T-cell (primary cell): Measurements from ENCODE around the gene ACAT1. TPM values are rescaled to one million over a fixed set of nuclear protein-coding genes. Genes with fewer than 3 reads are reported as not detected.
A peak's percentile ranks its signal among the peaks of the same experiment; 100 is the strongest.

Experiments
- ATAC-seq, 4 experiments: fragments of 200-7000 bp in 3 of 4; fragments of 150-1000 bp in 1 of 4; cut with Tn5 transposase; replicated peaks in 1 of 4; 1 replicate in 3 of 4; 2 replicates in 1 of 4; pipeline ENCODE4 v1.10.0; 2021; ENCODE audit warnings: moderate library complexity in 3 of 4, mild to moderate bottlenecking in 2 of 4, moderate number of reproducible peaks in 1 of 4
- CTCF ChIA-PET, 2 donors: fragments of 300-600 bp; sonication (Branson Sonifier 250); formaldehyde crosslinking; loops; one replicate each; lab custom pipeline; 2022; ENCODE audit warnings: antibody characterized with exemption in 2 of 2; lab: Charles Lee
- POLR2A ChIA-PET, 2 donors: fragments of 300-600 bp; sonication (Branson Sonifier 250); formaldehyde crosslinking; loops; one replicate each; lab custom pipeline; 2022; ENCODE audit warnings: antibody characterized with exemption in 2 of 2; lab: Charles Lee
- DNase-seq, 35 experiments: peaks; one replicate each; pipeline versions ENCODE4 v3.0.0 to v3.0.0-alpha.2; 2013 to 2023
- H3K27ac ChIP-seq: one replicate; pipeline ENCODE4 v1.5.1; 2013; ENCODE audit warnings: low read length
- H3K27me3 ChIP-seq, 2 experiments: replicated peaks in 1 of 2; 1 replicate in 1 of 2; 2 replicates in 1 of 2; pipeline versions ENCODE4 v1.6.1 to v1.7.0; 2013; ENCODE audit warnings: low read length in 1 of 2, mixed read lengths in 1 of 2; ENCODE audit not compliant: control insufficient read depth in 2 of 2, insufficient read depth in 2 of 2; ENCODE audit errors: extremely low read depth in 1 of 2
- H3K36me3 ChIP-seq, 2 donors: 1 replicate in 1 of 2; 2 replicates in 1 of 2; pipeline versions ENCODE4 v1.6.1 to v1.7.0; 2013; ENCODE audit warnings: low read length in 1 of 2; ENCODE audit not compliant: control insufficient read depth in 2 of 2, insufficient read depth in 1 of 2; ENCODE audit errors: extremely low read depth in 1 of 2
- H3K4me1 ChIP-seq, 2 experiments: 1 replicate in 1 of 2; 2 replicates in 1 of 2; pipeline versions ENCODE4 v1.6.1 to v1.7.0; 2013; ENCODE audit warnings: low read length in 2 of 2, mixed read lengths in 1 of 2; ENCODE audit not compliant: insufficient read depth in 2 of 2, control insufficient read depth in 1 of 2; ENCODE audit errors: extremely low read depth in 1 of 2
- H3K4me3 ChIP-seq, 2 donors: 1 replicate in 1 of 2; 2 replicates in 1 of 2; pipeline versions ENCODE4 v1.5.1 to v1.7.0; 2013; ENCODE audit warnings: mild to moderate bottlenecking in 2 of 2, low read length in 1 of 2, moderate library complexity in 1 of 2; ENCODE audit not compliant: control insufficient read depth in 1 of 2; ENCODE audit errors: extremely low read depth in 1 of 2
- H3K9me3 ChIP-seq: 2 replicates; pipeline ENCODE4 v1.7.0; 2013
- H3K27ac Mint-ChIP-seq, 2 donors: one replicate each; pipeline ENCODE4 v1.8.0; 2020 to 2021; ENCODE audit warnings: mild to moderate bottlenecking in 2 of 2, mixed read lengths in 2 of 2
- H3K27me3 Mint-ChIP-seq, 2 donors: one replicate each; pipeline ENCODE4 v1.8.0; 2021 to 2022; ENCODE audit warnings: mixed read lengths in 2 of 2
- H3K36me3 Mint-ChIP-seq: one replicate; pipeline ENCODE4 v1.8.0; 2021; ENCODE audit warnings: mixed read lengths
- H3K4me1 Mint-ChIP-seq, 3 donors: one replicate each; pipeline ENCODE4 v1.8.0; 2020 to 2022; ENCODE audit warnings: mixed read lengths in 3 of 3, mild to moderate bottlenecking in 1 of 3
- H3K4me3 Mint-ChIP-seq, 3 donors: one replicate each; pipeline ENCODE4 v1.8.0; 2020 to 2022; ENCODE audit warnings: mild to moderate bottlenecking in 3 of 3, mixed read lengths in 3 of 3, moderate library complexity in 3 of 3
- H3K9me3 Mint-ChIP-seq, 3 donors: one replicate each; pipeline ENCODE4 v1.8.0; 2020 to 2022; ENCODE audit warnings: mixed read lengths in 3 of 3
- WGBS: methylation state at CpG from one replicate; pipeline ENCODE4 v1.1.5; 2013; ENCODE audit warnings: missing lambda C conversion rate; ENCODE audit not compliant: insufficient coverage; 5-methylcytosine and 5-hydroxymethylcytosine counted together
- total RNA-seq, 35 experiments: library from RNA in 6 of 35; stranded (reverse) in 6 of 35; fragments of 120-200 nt in 1 of 35; gene quantifications; one replicate each; pipeline versions ENCODE4 v1.2.1 to v1.2.4 and lab custom pipeline; 2013 to 2026

ACAT1 gene
- total RNA-seq, 5 donors from 2014 or later (not counting 1 experiment from before 2014, with no cell fraction given) = 19.0 to 29.5 (median 23.0) TPM

DNA sequence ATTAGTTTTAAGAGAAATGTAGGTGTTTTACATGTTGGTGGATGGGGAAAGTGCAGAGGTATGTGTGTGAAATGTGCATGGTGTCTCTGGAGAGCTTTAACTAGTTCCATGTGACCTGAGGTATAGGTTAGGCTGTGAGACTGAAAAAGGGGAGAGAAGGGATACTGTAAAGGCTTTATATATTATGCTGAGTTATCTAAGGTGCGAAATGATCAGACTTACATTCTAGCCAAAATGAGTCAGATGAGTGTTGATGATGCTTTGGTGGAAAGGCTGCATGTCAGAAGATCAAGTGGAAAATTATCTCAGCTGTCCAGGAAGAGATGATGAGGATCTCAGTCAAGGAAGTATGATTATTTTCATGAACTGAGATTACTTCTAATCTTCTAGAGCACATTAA, 15.8 kb downstream of the ACAT1 start:
- Histone ChIP-seq H3K36me3 (peaks cover 0 to 30% of the 10 kb centered on the region in 2 donors), H3K27me3 (no peaks in the 10 kb centered on the region), H3K4me1 (no peaks in the 10 kb centered on the region), H3K27ac (peak overlapping the region; percentile 23), H3K4me3 (no peak overlapping the region), H3K9me3 (no peaks in the 10 kb centered on the region)
- Mint-ChIP-seq H3K27me3 (no peaks in the 10 kb centered on the region), H3K27ac (peak overlapping the region; percentile 61 to 62), H3K4me1 (peaks cover 4 to 15% (median 12%) of the 10 kb centered on the region in 3 donors), H3K4me3 (no peak overlapping the region), H3K36me3 (peaks cover 36% of the 10 kb centered on the region), H3K9me3 (no peaks in the 10 kb centered on the region)
- DNase-seq (no peak), ATAC-seq (no peak)
- ChIA-PET CTCF (no interaction called here), POLR2A (interaction anchor here in 1 of 2 donors (0.6 kb wide), 1 partner anchor 10 kb away, joined by 6 read pairs; no protein-coding TSS in a partner anchor)
- WGBS = 82% methylated on average over 1 of the region's 1 CpG

DNA sequence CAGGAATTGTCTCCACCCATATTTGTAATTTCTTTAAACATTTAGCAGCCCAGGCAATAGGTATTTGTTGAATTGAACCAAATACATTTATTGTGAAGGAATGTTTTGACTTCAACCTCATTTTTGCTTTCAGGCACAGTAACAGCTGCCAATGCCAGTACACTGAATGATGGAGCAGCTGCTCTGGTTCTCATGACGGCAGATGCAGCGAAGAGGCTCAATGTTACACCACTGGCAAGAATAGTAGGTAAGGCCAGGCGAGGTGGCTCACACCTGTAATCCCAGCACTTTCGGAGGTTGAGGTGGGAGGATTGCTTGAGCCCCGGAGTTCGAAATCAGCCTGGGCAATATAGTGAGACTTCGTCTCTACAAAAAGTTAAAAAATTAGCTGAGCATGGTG, 20.9 kb downstream of the ACAT1 start:
- peaks cover 10 to 64% of the 10 kb centered on the region in 2 donors for H3K36me3 ChIP-seq
- DNase-seq (no peak), ATAC-seq (no peak)
- no peaks in the 10 kb centered on the region for H3K9me3 Mint-ChIP-seq
- H3K27me3 ChIP-seq = no peaks in the 10 kb centered on the region
- no peak overlapping the region for H3K4me3 ChIP-seq
- ChIA-PET CTCF (interaction anchor here in 1 of 2 donors (0.6 kb wide), 1 partner anchor 8 kb away, joined by 5 read pairs; no protein-coding TSS in a partner anchor), POLR2A (interaction anchor here in 1 of 2 donors (0.7 kb wide), 1 partner anchor 16 kb away, joined by 3 read pairs; no protein-coding TSS in a partner anchor)
- no peak overlapping the region for H3K27ac Mint-ChIP-seq
- H3K9me3 ChIP-seq = no peaks in the 10 kb centered on the region
- H3K27ac ChIP-seq = no peak overlapping the region
- no peaks in the 10 kb centered on the region for H3K27me3 Mint-ChIP-seq
- H3K36me3 Mint-ChIP-seq = peaks cover 61% of the 10 kb centered on the region
- 94% methylated on average over 7 of the region's 7 CpGs for WGBS
- H3K4me3 Mint-ChIP-seq = no peak overlapping the region
- H3K4me1 Mint-ChIP-seq = peaks cover 13 to 18% (median 16%) of the 10 kb centered on the region in 3 donors
- H3K4me1 ChIP-seq = no peaks in the 10 kb centered on the region

GRCh38 chr11:108144615-108145014, 23.2 kb downstream of the ACAT1 start:
- no peak overlapping the region for H3K27ac ChIP-seq
- POLR2A ChIA-PET = interaction anchor here in 1 of 2 donors (0.6 to 1.3 kb wide), 2 partner anchors 10 to 594 kb away, joined by 4 to 9 read pairs; no protein-coding TSS in a partner anchor

DNA sequence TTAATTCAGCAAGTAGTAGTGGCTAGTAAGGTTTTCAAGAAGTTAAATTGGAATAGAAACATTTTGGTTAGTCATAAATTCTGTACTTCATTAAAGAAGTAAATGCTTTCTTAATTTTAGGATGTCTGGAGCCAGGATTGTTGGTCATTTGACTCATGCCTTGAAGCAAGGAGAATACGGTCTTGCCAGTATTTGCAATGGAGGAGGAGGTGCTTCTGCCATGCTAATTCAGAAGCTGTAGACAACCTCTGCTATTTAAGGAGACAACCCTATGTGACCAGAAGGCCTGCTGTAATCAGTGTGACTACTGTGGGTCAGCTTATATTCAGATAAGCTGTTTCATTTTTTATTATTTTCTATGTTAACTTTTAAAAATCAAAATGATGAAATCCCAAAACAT, 25.8 kb downstream of the ACAT1 start:
- H3K4me3 Mint-ChIP-seq = no peak overlapping the region
- POLR2A ChIA-PET = no interaction called here
- Histone ChIP-seq H3K36me3 (peaks cover 19 to 91% of the 10 kb centered on the region in 2 donors), H3K4me3 (no peak overlapping the region), H3K27me3 (no peaks in the 10 kb centered on the region), H3K27ac (no peak overlapping the region), H3K9me3 (no peaks in the 10 kb centered on the region), H3K4me1 (no peaks in the 10 kb centered on the region)
- no CpG with 5 or more reads among the region's 1 CpG for WGBS
- peaks cover 11 to 18% (median 15%) of the 10 kb centered on the region in 3 donors for H3K4me1 Mint-ChIP-seq
- ATAC-seq (no peak), DNase-seq (no peak)
- no peaks in the 10 kb centered on the region for H3K9me3 Mint-ChIP-seq
- no peak overlapping the region for H3K27ac Mint-ChIP-seq
- peaks cover 74% of the 10 kb centered on the region for H3K36me3 Mint-ChIP-seq
- CTCF ChIA-PET = interaction anchor here in 1 of 2 donors (0.6 kb wide), 1 partner anchor 736 kb away, joined by 3 read pairs; no protein-coding TSS in a partner anchor
- H3K27me3 Mint-ChIP-seq = no peaks in the 10 kb centered on the region

More at GRCh38 chr11:108144615-108145014, 23.2 kb downstream of the ACAT1 start:
- Histone ChIP-seq H3K36me3 (peaks cover 19 to 78% of the 10 kb centered on the region in 2 donors), H3K4me1 (no peaks in the 10 kb centered on the region), H3K9me3 (no peaks in the 10 kb centered on the region), H3K4me3 (no peak overlapping the region), H3K27me3 (no peaks in the 10 kb centered on the region)
- H3K36me3 Mint-ChIP-seq = peaks cover 75% of the 10 kb centered on the region
- DNase-seq = no peak
- 51% methylated on average over 2 of the region's 3 CpGs for WGBS
- peaks cover 13 to 18% (median 15%) of the 10 kb centered on the region in 3 donors for H3K4me1 Mint-ChIP-seq
- H3K9me3 Mint-ChIP-seq = no peaks in the 10 kb centered on the region
- CTCF ChIA-PET = interaction anchor here (0.7 to 0.8 kb wide), 2 partner anchors 75 to 1610 kb away, joined by 3 to 7 read pairs; no protein-coding TSS in a partner anchor
- H3K27me3 Mint-ChIP-seq = no peaks in the 10 kb centered on the region
- no peak for ATAC-seq
- H3K4me3 Mint-ChIP-seq = no peak overlapping the region
- peak overlapping the region; percentile 80 to 85 for H3K27ac Mint-ChIP-seq

GRCh38 chr11:108148556-108148955, 27.2 kb downstream of the ACAT1 start:
- no peaks in the 10 kb centered on the region for H3K9me3 Mint-ChIP-seq
- ChIA-PET POLR2A (interaction anchor here (0.7 kb wide), 2 partner anchors 178 to 696 kb away, joined by 5 read pairs; no protein-coding TSS in a partner anchor), CTCF (interaction anchor here (0.9 to 1.0 kb wide), 2 partner anchors 30 to 104 kb away, joined by 3 read pairs; no protein-coding TSS in a partner anchor)
- H3K27me3 Mint-ChIP-seq = no peaks in the 10 kb centered on the region
- no peak overlapping the region for H3K4me3 ChIP-seq
- ATAC-seq (no peak), DNase-seq (no peak)
- peaks cover 11 to 18% (median 15%) of the 10 kb centered on the region in 3 donors for H3K4me1 Mint-ChIP-seq
- peaks cover 68% of the 10 kb centered on the region for H3K36me3 Mint-ChIP-seq
- H3K36me3 ChIP-seq = peaks cover 19 to 81% of the 10 kb centered on the region in 2 donors
- H3K27ac Mint-ChIP-seq = no peak overlapping the region
- WGBS = 100% methylated on average over 1 of the region's 3 CpGs
- H3K9me3 ChIP-seq = no peaks in the 10 kb centered on the region
- H3K4me3 Mint-ChIP-seq = no peak overlapping the region
- no peaks in the 10 kb centered on the region for H3K27me3 ChIP-seq
- no peaks in the 10 kb centered on the region for H3K4me1 ChIP-seq
- no peak overlapping the region for H3K27ac ChIP-seq

DNA sequence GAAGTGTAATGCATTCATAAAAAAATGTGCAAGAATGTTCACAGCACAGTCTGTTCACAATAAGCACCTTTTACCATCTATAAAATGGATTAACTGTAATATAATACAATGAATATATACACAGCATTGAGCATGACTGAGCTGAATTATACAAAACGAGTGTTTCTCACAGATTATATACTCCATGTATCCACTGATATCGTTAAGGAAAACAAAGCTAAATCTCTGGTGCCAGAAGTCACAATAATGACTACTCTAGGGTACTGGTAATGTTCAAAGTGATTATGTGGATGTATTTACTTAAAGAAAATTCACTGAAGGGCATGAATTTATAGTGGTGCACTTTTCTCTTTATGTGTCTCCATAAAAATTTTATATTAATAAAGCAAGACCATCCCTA, 33.2 kb downstream of the ACAT1 start:
- no CpG with 5 or more reads among the region's 2 CpGs for WGBS
- peaks cover 4 to 59% of the 10 kb centered on the region in 2 donors for H3K36me3 ChIP-seq

More for the DNA sequence above, 33.2 kb downstream of the ACAT1 start:
- Mint-ChIP-seq H3K4me3 (no peak overlapping the region), H3K4me1 (peaks cover 5 to 10% (median 7%) of the 10 kb centered on the region in 3 donors), H3K9me3 (no peaks in the 10 kb centered on the region), H3K36me3 (peaks cover 39% of the 10 kb centered on the region), H3K27me3 (no peaks in the 10 kb centered on the region), H3K27ac (no peak overlapping the region)
- ChIA-PET POLR2A (interaction anchor here in 1 of 2 donors (1.2 kb wide), 1 partner anchor 11 kb away, joined by 4 read pairs; no protein-coding TSS in a partner anchor), CTCF (interaction anchor here in 1 of 2 donors (0.8 to 0.9 kb wide), 2 partner anchors 13 to 37 kb away, joined by 3 read pairs; no protein-coding TSS in a partner anchor)
- Histone ChIP-seq H3K4me3 (no peak overlapping the region), H3K27me3 (no peaks in the 10 kb centered on the region), H3K4me1 (no peaks in the 10 kb centered on the region), H3K9me3 (no peaks in the 10 kb centered on the region), H3K27ac (no peak overlapping the region)
- no peak for DNase-seq
- ATAC-seq = no peak
